Esophagus muscularis mucosa (tissue), 3 donors: ENCODE results near the gene APOL6.

Source experiments
- CTCF ChIP-seq, 3 experiments: fragments of 200-600 bp in 2 of 3; fragments of 450-650 bp in 1 of 3; sonication (generic) in 2 of 3; IDR thresholded peaks; one replicate each; pipeline ENCODE4 v1.5.1; 2017 to 2019; ENCODE audit warnings: antibody characterized with exemption in 3 of 3, mild to moderate bottlenecking in 2 of 3, moderate library complexity in 1 of 3
- POLR2A ChIP-seq: fragments of 450-650 bp; IDR thresholded peaks from one replicate; pipeline ENCODE4 v1.6.1; 2017; ENCODE audit warnings: antibody characterized with exemption, moderate library complexity, mild to moderate bottlenecking, low read depth

- TF ChIP-seq CTCF (IDR thresholded peaks at IDR 0.05) (no peak), POLR2A (no peak)
Measured at GRCh38 chr22:35633520-35633919, 14.7 kb upstream of the APOL6 start.
